LNCaP clone FGC (cell line): ENCODE measurements around the gene ALG12.
"Not testable (repeated sequence)": the region's sequence is repeated elsewhere in the genome, so short reads cannot be mapped to it uniquely, and the experiment has no call there.

Experiments
- DNase-seq: peaks from one replicate; pipeline ENCODE4 v3.0.0-alpha.2; 2011; ENCODE audit warnings: low read depth
- H3K4me3 ChIP-seq: 2 replicates; pipeline ENCODE4 v1.5.1; 2011; ENCODE audit warnings: mild to moderate bottlenecking, low read depth, low read length, control low read depth
- CTCF ChIP-seq: IDR thresholded peaks from 2 replicates; pipeline ENCODE4 v1.5.1; 2012; ENCODE audit warnings: mild to moderate bottlenecking; ENCODE audit not compliant: control insufficient read depth, insufficient read depth; ENCODE audit errors: extremely low read depth

The ALG12 gene

GRCh38 chr22:49855251-49855911, 62.9 kb downstream of the ALG12 start:
- peak overlapping the region; percentile 84 for H3K4me3 ChIP-seq
- peak; percentile 63 for DNase-seq
- no peak for TF ChIP-seq CTCF

- TF ChIP-seq CTCF = no peak
- peak overlapping the region; percentile 84 for H3K4me3 ChIP-seq
- DNase-seq = no peak
These were observed 64.0 kb downstream of the ALG12 start for GRCh38 chr22:49853981-49854831.

GRCh38 chr22:49852898-49853894, 65.0 kb downstream of the ALG12 start, which contains the start of gene ZBED4:
Gene ZBED4, plus strand, starts transcription at chr22:49853844. Its CDS starts 29,819 bp downstream, at chr22:49883663.
- peak within 1 kb of the TSS; percentile 84 for H3K4me3 ChIP-seq
- TF ChIP-seq CTCF = no peak
- DNase-seq = peak; percentile 80

GRCh38 chr22:49852568-49852897, 65.7 kb downstream of the ALG12 start:
- H3K4me3 ChIP-seq = peak overlapping the region; percentile 66
- not testable (repeated sequence) for DNase-seq

GRCh38 chr22:49850959-49851802, 67.1 kb downstream of the ALG12 start:
- no peak for DNase-seq
- no peak overlapping the region for H3K4me3 ChIP-seq
- TF ChIP-seq CTCF = no peak
